A673 (cell line): ENCODE results near the gene GAREM1. TPM values are rescaled to one million over a fixed set of nuclear protein-coding genes. Genes with fewer than 3 reads are reported as not detected.
A peak's percentile ranks its signal among the peaks of the same experiment; 100 is the strongest.

Experiments
- BruUV-seq: library from RNA; stranded (reverse); fragments of 400-500 nt; replicated peaks from 2 replicates; lab custom pipeline; 2021; lab: Mats Ljungman, UMichigan
- CTCF ChIA-PET: fragments of 300-600 bp; sonication (Branson Sonifier 250); formaldehyde crosslinking; loops from one replicate; lab custom pipeline; 2022; ENCODE audit warnings: antibody characterized with exemption; lab: Charles Lee
- POLR2A ChIA-PET: fragments of 300-600 bp; sonication (Branson Sonifier 250); formaldehyde crosslinking; loops from one replicate; lab custom pipeline; 2022; ENCODE audit warnings: antibody characterized with exemption; ENCODE audit not compliant: low non-redundant PET; lab: Charles Lee
- DNase-seq: peaks from one replicate; pipeline ENCODE4 v3.0.0-alpha.2; 2015; ENCODE audit warnings: low spot score
- H3K27ac ChIP-seq: fragments of 200-600 bp; sonication (generic); 2 replicates; pipeline ENCODE4 v1.5.1; 2016; ENCODE audit warnings: mixed run types, low read depth, mild to moderate bottlenecking, mixed read lengths, antibody characterized with exemption, low read length; ENCODE audit not compliant: poor library complexity, severe bottlenecking
- H3K27me3 ChIP-seq: fragments of 200-600 bp; sonication (generic); replicated peaks from 2 replicates; pipeline ENCODE4 v1.6.1; 2017; ENCODE audit warnings: mixed run types, low read depth, mild to moderate bottlenecking, mixed read lengths, antibody characterized with exemption, low read length; ENCODE audit not compliant: insufficient read depth, poor library complexity
- H3K36me3 ChIP-seq: fragments of 200-600 bp; sonication (generic); 2 replicates; pipeline ENCODE4 v1.6.1; 2016; ENCODE audit warnings: mixed run types, mild to moderate bottlenecking, mixed read lengths, antibody characterized with exemption, low read length; ENCODE audit not compliant: insufficient read depth, poor library complexity, severe bottlenecking
- H3K4me1 ChIP-seq: fragments of 200-600 bp; sonication (generic); 2 replicates; pipeline ENCODE4 v1.6.1; 2017; ENCODE audit warnings: mixed run types, mild to moderate bottlenecking, mixed read lengths, antibody characterized with exemption, low read length; ENCODE audit not compliant: insufficient read depth, poor library complexity, severe bottlenecking
- H3K4me3 ChIP-seq: fragments of 200-600 bp; sonication (generic); 2 replicates; pipeline ENCODE4 v1.5.1; 2016; ENCODE audit warnings: low read depth, mixed run types, mild to moderate bottlenecking, mixed read lengths, low read length; ENCODE audit not compliant: poor library complexity, severe bottlenecking
- H3K9me3 ChIP-seq: fragments of 200-600 bp; sonication (generic); 2 replicates; pipeline ENCODE4 v1.6.1; 2016; ENCODE audit warnings: mixed run types, low read depth, mild to moderate bottlenecking, mixed read lengths, antibody characterized with exemption, low read length; ENCODE audit not compliant: poor library complexity, severe bottlenecking
- EZH2 ChIP-seq: fragments of 200-600 bp; sonication (generic); IDR thresholded peaks from 2 replicates; pipeline ENCODE4 v1.6.1; 2017; ENCODE audit warnings: borderline replicate concordance, low read depth, mild to moderate bottlenecking, mixed read lengths, antibody characterized with exemption, low read length; ENCODE audit not compliant: poor library complexity, severe bottlenecking
- intact Hi-C: fragments of 100-400 bp; cut with micrococcal nuclease; formaldehyde crosslinking; loops from one replicate; pipeline ENCODE4 v1.10.0; 2022; ENCODE audit not compliant: unreplicated experiment
- total RNA-seq: library from RNA; stranded (reverse); gene quantifications from 2 replicates; pipeline ENCODE4 v1.2.3, GENCODE V29; 2021
- TF ChIP-seq, protein P1 (sequence below): fragments of 300-800, 200-600 bp; sonication (generic); conservative IDR thresholded peaks from 2 replicates; pipeline ENCODE4 v1.5.1; 2017; ENCODE audit warnings: low read depth, mild to moderate bottlenecking, antibody characterized with exemption, low read length, moderate library complexity, mixed read lengths

The GAREM1 gene
- total RNA-seq, 1 experiment from 2014 or later: 8.4 TPM

DNA sequence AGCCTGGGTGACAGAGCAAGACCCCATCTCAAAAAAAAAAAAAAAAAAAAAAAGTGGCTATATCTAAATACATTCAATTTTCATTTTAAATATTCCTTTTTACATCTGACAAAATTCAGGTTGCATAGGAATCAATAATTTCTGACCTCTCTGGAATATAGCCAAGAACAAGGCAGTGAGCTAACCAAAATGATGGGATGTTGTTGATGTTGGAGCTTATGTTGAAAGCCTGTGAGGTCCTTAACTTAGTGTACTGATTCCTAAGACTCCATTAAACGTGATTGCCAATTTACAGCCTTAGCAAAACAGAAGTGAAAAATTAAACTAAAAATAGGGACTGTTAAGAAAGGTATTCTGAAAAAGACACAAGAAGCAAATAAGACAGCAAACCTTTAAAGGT lies 171.2 kb downstream of the GAREM1 start:
- no peaks in the 10 kb centered on the region for H3K27me3 ChIP-seq
- H3K4me1 ChIP-seq: peaks cover 39% of the 10 kb centered on the region
- BruUV-seq: no TSS peak
- no peak overlapping the region for H3K4me3 ChIP-seq
- H3K27ac ChIP-seq: no peak overlapping the region
- ChIA-PET POLR2A (no interaction called here), CTCF (interaction anchor here (0.9 kb wide), 1 partner anchor 171 kb away, joined by 4 read pairs; the partner anchor contains the start of gene GAREM1)
- TF ChIP-seq, protein P1, sequence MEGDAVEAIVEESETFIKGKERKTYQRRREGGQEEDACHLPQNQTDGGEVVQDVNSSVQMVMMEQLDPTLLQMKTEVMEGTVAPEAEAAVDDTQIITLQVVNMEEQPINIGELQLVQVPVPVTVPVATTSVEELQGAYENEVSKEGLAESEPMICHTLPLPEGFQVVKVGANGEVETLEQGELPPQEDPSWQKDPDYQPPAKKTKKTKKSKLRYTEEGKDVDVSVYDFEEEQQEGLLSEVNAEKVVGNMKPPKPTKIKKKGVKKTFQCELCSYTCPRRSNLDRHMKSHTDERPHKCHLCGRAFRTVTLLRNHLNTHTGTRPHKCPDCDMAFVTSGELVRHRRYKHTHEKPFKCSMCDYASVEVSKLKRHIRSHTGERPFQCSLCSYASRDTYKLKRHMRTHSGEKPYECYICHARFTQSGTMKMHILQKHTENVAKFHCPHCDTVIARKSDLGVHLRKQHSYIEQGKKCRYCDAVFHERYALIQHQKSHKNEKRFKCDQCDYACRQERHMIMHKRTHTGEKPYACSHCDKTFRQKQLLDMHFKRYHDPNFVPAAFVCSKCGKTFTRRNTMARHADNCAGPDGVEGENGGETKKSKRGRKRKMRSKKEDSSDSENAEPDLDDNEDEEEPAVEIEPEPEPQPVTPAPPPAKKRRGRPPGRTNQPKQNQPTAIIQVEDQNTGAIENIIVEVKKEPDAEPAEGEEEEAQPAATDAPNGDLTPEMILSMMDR: no peak
- TF ChIP-seq EZH2: no peak
- DNase-seq: no peak
- H3K36me3 ChIP-seq: no peaks in the 10 kb centered on the region
- no peaks in the 10 kb centered on the region for H3K9me3 ChIP-seq
- intact Hi-C loops: no loop called here

DNA sequence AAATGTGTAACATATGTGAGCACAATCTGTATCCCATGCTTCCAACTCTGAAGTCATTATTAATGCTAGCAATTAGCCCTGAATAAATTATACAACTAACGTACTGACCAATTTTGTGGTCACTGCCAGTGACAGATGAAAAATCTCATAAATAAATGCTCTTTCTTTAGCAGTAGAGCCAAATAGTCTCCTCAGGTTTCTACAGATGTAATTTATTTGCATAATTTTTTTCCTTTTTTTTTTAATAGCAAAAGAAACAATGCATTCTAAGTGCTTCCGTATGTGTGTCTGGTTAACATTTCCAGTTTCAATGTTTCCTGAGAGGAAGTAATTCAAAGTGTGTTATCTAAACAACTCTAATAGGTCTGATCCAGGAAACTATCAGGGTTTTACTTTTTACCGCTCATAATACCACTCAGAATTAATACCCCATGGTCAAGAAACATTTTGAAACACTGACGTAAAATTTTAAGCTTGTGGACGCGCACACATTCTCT lies 172.5 kb downstream of the GAREM1 start:
- H3K27ac ChIP-seq: peak overlapping the region; percentile 68
- no peaks in the 10 kb centered on the region for H3K36me3 ChIP-seq
- H3K27me3 ChIP-seq: no peaks in the 10 kb centered on the region
- H3K4me3 ChIP-seq: peak overlapping the region; percentile 10
- DNase-seq: peak; percentile 87
- intact Hi-C loops: no loop called here
- ChIA-PET CTCF (no interaction called here), POLR2A (interaction anchor here (0.7 kb wide), 1 partner anchor 13 kb away, joined by 6 read pairs; no protein-coding TSS in a partner anchor)
- no TSS peak for BruUV-seq
- H3K9me3 ChIP-seq: no peaks in the 10 kb centered on the region
- TF ChIP-seq, protein P1: no peak
- no peak for TF ChIP-seq EZH2
- peaks cover 39% of the 10 kb centered on the region for H3K4me1 ChIP-seq

DNA sequence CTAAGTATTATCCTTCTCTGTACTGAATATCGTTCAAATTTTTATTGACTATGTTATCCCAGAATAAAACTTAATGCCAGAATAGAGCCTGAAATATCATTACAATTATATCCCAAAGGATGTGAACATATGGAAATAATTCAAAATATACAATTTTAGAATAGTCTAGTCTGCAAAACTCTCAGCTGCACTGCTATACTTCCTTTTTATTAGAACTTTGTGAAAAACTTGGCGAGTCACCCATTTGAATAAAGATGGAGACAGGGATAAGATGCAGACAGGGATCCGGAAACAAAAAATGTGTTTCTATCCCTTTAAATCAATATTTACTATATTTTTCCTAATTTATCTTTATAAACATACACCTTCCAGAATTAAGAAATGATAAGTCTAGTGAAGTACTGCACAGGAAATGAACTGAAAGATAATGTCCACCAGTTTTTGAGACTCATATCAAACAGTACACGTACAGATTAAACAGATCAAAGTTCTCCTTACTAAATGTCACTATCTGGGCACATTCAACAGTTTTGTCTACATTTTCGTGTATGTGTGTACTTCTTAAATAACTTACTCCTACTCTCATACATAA lies 173.0 kb downstream of the GAREM1 start:
- Histone ChIP-seq H3K9me3 (no peaks in the 10 kb centered on the region), H3K36me3 (no peaks in the 10 kb centered on the region), H3K4me3 (peak overlapping the region; percentile 10), H3K27me3 (no peaks in the 10 kb centered on the region), H3K27ac (peak overlapping the region; percentile 68), H3K4me1 (peaks cover 39% of the 10 kb centered on the region)
- BruUV-seq: no TSS peak
- TF ChIP-seq, protein P1: no peak
- TF ChIP-seq EZH2: no peak
- no peak for DNase-seq
- CTCF ChIA-PET: no interaction called here
- POLR2A ChIA-PET: no interaction called here
- intact Hi-C loops: no loop called here
